SK-MEL-5 (cell line): Measurements from ENCODE around the gene LRRD1. TPM values are rescaled to one million over a fixed set of nuclear protein-coding genes. Genes with fewer than 3 reads are reported as not detected.
"Not testable (repeated sequence)": the region's sequence is repeated elsewhere in the genome, so short reads cannot be mapped to it uniquely, and the experiment has no call there.

Experiments
- DNase-seq: peaks from one replicate; pipeline ENCODE4 v3.0.0-alpha.2; 2016; ENCODE audit warnings: low read depth, low spot score
- in situ Hi-C: cut with HindIII; loops from 2 replicates; pipeline ENCODE4 v1.10.0; 2016; ENCODE audit warnings: low sequenced_read_pairs, high pct_unique_total_duplicates, low pct_unique_long_range_greater_than_20kb
- small RNA-seq, 2 experiments: library from RNA; depleted of rRNA; stranded (forward); fragments of <200 nt; gene quantifications; one replicate each; pipeline ENCODE3, GENCODE V24; 2014
- total RNA-seq: library from RNA; depleted of rRNA; stranded (reverse); fragments of >200 nt; shearing (Covaris generic); gene quantifications from 2 replicates; pipeline ENCODE4 v1.2.3, GENCODE V29; 2014; rRNA removed

Gene LRRD1
- total RNA-seq, 1 experiment from 2014 or later: not detected

DNA sequence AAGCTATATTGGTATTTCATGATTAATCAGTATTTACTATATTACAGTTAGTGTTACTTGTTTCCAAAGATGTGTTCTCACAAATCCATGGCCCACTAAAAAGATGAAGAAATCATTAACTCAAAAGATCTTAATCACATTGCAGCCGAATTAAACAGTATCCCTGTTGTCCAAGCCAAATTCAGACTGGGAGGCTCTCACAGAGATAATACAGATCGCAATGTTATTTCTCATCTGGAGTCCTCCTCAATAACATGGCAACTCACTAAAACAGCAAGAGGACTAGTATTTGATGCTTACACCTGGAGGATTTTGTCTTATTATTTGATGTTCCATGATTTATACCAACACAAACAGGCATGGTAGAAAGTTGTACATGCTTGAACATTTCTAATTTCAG, 68.1 kb downstream of the LRRD1 start:
- in situ Hi-C loops: no loop called here
- DNase-seq: no peak

DNA sequence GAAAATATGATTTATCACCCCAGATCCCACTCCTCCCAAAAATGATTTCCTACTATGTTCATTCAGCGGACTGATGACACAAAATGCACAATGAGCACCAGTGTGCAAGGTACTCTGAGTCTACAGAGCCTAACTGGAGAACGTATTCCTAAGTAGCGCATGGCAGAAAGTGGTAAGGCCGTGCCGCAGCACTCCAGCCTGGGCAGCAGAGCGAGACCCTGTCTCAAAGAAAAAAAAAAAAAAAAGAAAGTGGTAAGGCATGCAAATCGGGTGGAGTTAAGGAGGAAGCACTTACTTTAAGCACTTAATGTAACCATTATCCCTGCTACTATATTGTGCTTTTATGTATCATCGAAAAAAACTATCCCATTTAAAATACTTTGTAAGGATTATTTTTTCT, 70.1 kb downstream of the LRRD1 start:
- no peak for DNase-seq
- in situ Hi-C loops: no loop called here

DNA sequence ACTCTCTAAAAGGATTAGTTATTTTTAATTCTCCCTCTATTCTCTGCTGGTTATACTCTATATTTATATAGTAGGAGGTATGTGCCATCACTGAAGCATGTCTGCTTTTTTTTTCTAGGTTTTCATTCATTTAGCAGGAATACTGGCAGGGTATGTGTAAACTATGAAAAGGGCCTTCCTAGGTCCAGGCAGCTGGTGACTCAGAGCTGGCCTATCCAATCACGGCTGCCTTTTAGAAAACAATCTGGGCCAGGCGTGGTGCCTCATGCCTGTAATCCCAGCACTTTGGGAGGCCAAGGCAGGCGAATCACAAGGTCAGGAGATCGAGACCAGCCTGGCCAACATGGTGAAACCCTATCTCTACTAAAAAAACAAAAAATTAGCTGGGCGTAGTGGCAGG, 76.1 kb downstream of the LRRD1 start:
- in situ Hi-C loops, DNase-seq: not testable (repeated sequence)

GRCh38 chr7:92100534-92100933, 78.4 kb downstream of the LRRD1 start:
- no peak for DNase-seq
- in situ Hi-C loops: no loop called here

DNA sequence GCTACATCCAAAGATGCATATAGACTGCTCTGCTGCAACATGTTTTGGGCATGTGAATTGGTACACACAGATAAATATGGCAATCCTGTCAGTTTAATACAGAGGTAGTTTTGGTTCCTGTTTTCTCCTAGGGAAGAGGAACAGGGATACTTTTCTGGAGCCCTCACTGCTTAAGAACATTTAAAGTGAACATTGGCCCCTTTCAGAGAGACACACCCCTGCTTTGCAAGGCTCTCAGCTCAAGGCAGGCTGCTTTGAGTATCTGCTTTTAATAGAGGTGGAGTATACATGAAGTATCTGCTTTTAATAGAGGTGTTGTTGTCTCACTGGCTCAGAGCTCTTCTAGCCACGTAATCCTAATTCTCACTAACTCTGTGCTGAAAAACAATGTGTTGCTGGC, 83.6 kb downstream of the LRRD1 start:
- in situ Hi-C loops: no loop called here
- no peak for DNase-seq

Small RNAs within 50 kb of the gene (small RNA-seq; reads per million reads assigned to genes)
- gene MIR1285-1 (0 to 0.10 reads per million in 2 experiments), gene RF00019 (0 reads per million in 2 experiments)

Other genes starting within 250 kb of the LRRD1 start
- gene AKAP9, start 238.3 kb downstream of the LRRD1 start, total RNA-seq: 42.0 and 51.7 TPM in 2 replicates
- gene CYP51A1, start 44.7 kb downstream of the LRRD1 start, total RNA-seq: 203 and 220 TPM in 2 replicates
- 59.3 and 69.6 TPM in 2 replicates for gene KRIT1, start 66.8 kb upstream of the LRRD1 start, total RNA-seq
- 35.4 and 37.7 TPM in 2 replicates for gene ANKIB1, start 66.8 kb upstream of the LRRD1 start, total RNA-seq